B cell (primary cell): ENCODE results near the gene ANKHD1. TPM values are rescaled to one million over a fixed set of nuclear protein-coding genes. Genes with fewer than 3 reads are reported as not detected.
"Not testable (repeated sequence)": the region's sequence is repeated elsewhere in the genome, so short reads cannot be mapped to it uniquely, and the experiment has no call there.

Experiments
- ATAC-seq: fragments of 200-7000 bp; cut with Tn5 transposase; one replicate; pipeline ENCODE4 v1.10.0; 2021; ENCODE audit warnings: low read depth, mild to moderate bottlenecking, moderate number of reproducible peaks, moderate library complexity
- CTCF ChIA-PET: fragments of 350-600 bp; sonication (Branson Sonifier 250); formaldehyde crosslinking; loops from one replicate; lab custom pipeline; 2021; ENCODE audit warnings: antibody characterized with exemption, inconsistent platforms; lab: Charles Lee
- POLR2A ChIA-PET: fragments of 350-600 bp; sonication (Branson Sonifier 250); formaldehyde crosslinking; loops from one replicate; lab custom pipeline; 2021; ENCODE audit warnings: antibody characterized with exemption; lab: Charles Lee
- DNase-seq: peaks from one replicate; pipeline ENCODE4 v3.0.0; 2013
- H2AFZ ChIP-seq: 2 replicates; pipeline ENCODE4 v1.6.1; 2012; ENCODE audit warnings: mild to moderate bottlenecking, low read depth, low read length; ENCODE audit not compliant: insufficient read depth, poor library complexity, severe bottlenecking
- H3K27ac ChIP-seq, 2 donors: 1 replicate in 1 of 2; 2 replicates in 1 of 2; pipeline ENCODE4 v1.5.1; 2012 to 2013; ENCODE audit warnings: low read length in 2 of 2, mild to moderate bottlenecking in 2 of 2, moderate library complexity in 1 of 2
- H3K27me3 ChIP-seq, 4 experiments: fragments of 200-600 bp in 1 of 4; sonication (generic) in 1 of 4; replicated peaks in 1 of 4; 1 replicate in 2 of 4; 2 replicates in 2 of 4; pipeline versions ENCODE4 v1.6.1 to v1.7.0; 2013 to 2016; ENCODE audit warnings: low read length in 3 of 4, mild to moderate bottlenecking in 2 of 4, mixed read lengths in 1 of 4, moderate library complexity in 1 of 4; ENCODE audit not compliant: insufficient read depth in 4 of 4, control insufficient read depth in 3 of 4; ENCODE audit errors: control extremely low read depth in 1 of 4
- H3K36me3 ChIP-seq, 2 experiments: replicated peaks in 1 of 2; 1 replicate in 1 of 2; 2 replicates in 1 of 2; pipeline versions ENCODE4 v1.6.1 to v1.7.1; 2013; ENCODE audit warnings: low read length in 1 of 2; ENCODE audit not compliant: insufficient read depth in 2 of 2, control insufficient read depth in 1 of 2; ENCODE audit errors: control extremely low read depth in 1 of 2, extremely low read depth in 1 of 2
- H3K4me1 ChIP-seq, 2 donors: fragments of 200-600 bp in 1 of 2; sonication (generic) in 1 of 2; 1 replicate in 1 of 2; 2 replicates in 1 of 2; pipeline versions ENCODE4 v1.5.1 to v1.6.1; 2013 to 2017; ENCODE audit warnings: low read length in 2 of 2; ENCODE audit not compliant: control insufficient read depth in 2 of 2, insufficient read depth in 2 of 2
- H3K4me2 ChIP-seq: replicated peaks from 2 replicates; pipeline ENCODE3; 2012; ENCODE audit warnings: mild to moderate bottlenecking, low read depth, low read length; ENCODE audit not compliant: poor library complexity, severe bottlenecking
- H3K4me3 ChIP-seq, 5 experiments: fragments of 200-600 bp in 1 of 5; sonication (generic) in 1 of 5; 1 replicate in 3 of 5; 2 replicates in 2 of 5; pipeline versions ENCODE4 v1.5.1 to v1.7.0; 2011 to 2016; ENCODE audit warnings: low read length in 4 of 5, mild to moderate bottlenecking in 4 of 5, low read depth in 2 of 5, control low read depth in 1 of 5, moderate library complexity in 1 of 5; ENCODE audit not compliant: insufficient read depth in 1 of 5; ENCODE audit errors: control extremely low read depth in 1 of 5, extremely low read depth in 1 of 5
- H3K79me2 ChIP-seq: fragments of 200-600 bp; sonication (generic); one replicate; pipeline ENCODE4 v1.6.0; 2016; ENCODE audit warnings: low read length; ENCODE audit not compliant: control insufficient read depth, insufficient read depth
- H3K9ac ChIP-seq: fragments of 200-600 bp; sonication (generic); 2 replicates; pipeline ENCODE4 v1.6.1; 2017; ENCODE audit warnings: mild to moderate bottlenecking, low read length, moderate library complexity
- H3K9me3 ChIP-seq, 3 donors: one replicate each; pipeline versions ENCODE4 v1.6.1 to v1.7.1; 2013; ENCODE audit warnings: low read length in 2 of 3; ENCODE audit not compliant: control insufficient read depth in 2 of 3, insufficient read depth in 1 of 3; ENCODE audit errors: control extremely low read depth in 1 of 3
- H4K20me1 ChIP-seq: 2 replicates; pipeline ENCODE4 v1.6.0; 2012; ENCODE audit warnings: mild to moderate bottlenecking, low read length; ENCODE audit not compliant: insufficient read depth, control insufficient read depth, poor library complexity, severe bottlenecking
- H3K27ac Mint-ChIP-seq: one replicate; pipeline ENCODE4 v1.8.0; 2021; ENCODE audit warnings: mixed read lengths
- H3K27me3 Mint-ChIP-seq: one replicate; pipeline ENCODE4 v1.8.0; 2021; ENCODE audit warnings: mixed read lengths
- H3K4me1 Mint-ChIP-seq: one replicate; pipeline ENCODE4 v1.8.0; 2021; ENCODE audit warnings: mixed read lengths
- H3K4me3 Mint-ChIP-seq: one replicate; pipeline ENCODE4 v1.8.0; 2021; ENCODE audit warnings: mixed read lengths
- H3K9me3 Mint-ChIP-seq: one replicate; pipeline ENCODE4 v1.8.0; 2022; ENCODE audit warnings: mixed read lengths; ENCODE audit not compliant: insufficient read depth
- EZH2 ChIP-seq: IDR thresholded peaks from 2 replicates; pipeline ENCODE4 v1.6.1; 2012; ENCODE audit warnings: borderline replicate concordance, low read depth, mild to moderate bottlenecking, moderate library complexity, low read length; ENCODE audit not compliant: insufficient read depth, poor library complexity, severe bottlenecking
- WGBS: methylation state at CpG from one replicate; pipeline ENCODE4 v1.1.5; 2013; ENCODE audit warnings: missing lambda C conversion rate; ENCODE audit not compliant: insufficient coverage; 5-methylcytosine and 5-hydroxymethylcytosine counted together
- intact Hi-C: fragments of 100-400 bp; cut with micrococcal nuclease; formaldehyde crosslinking; loops from one replicate; pipeline ENCODE4 v1.10.0; 2022
- polyA plus RNA-seq: library from polyadenylated mRNA; depleted of rRNA; stranded (reverse); fragments of >200 nt; gene quantifications from 2 replicates; pipeline ENCODE4 v1.2.3, GENCODE V29; 2012
- total RNA-seq, 2 donors: library from RNA; stranded (reverse); fragments of 120-200 nt in 1 of 2; gene quantifications; 1 replicate in 1 of 2; 2 replicates in 1 of 2; pipeline versions ENCODE4 v1.2.3 to v1.2.4, GENCODE V29; 2013 to 2022
- TF ChIP-seq, protein P1 (sequence below): fragments of 200-600 bp; IDR thresholded peaks from one replicate; pipeline ENCODE4 v1.8.0; 2022; ENCODE audit warnings: antibody characterized with exemption, mild to moderate bottlenecking

ANKHD1 gene
- total and polyA plus RNA-seq, 2 donors (not counting 1 experiment from before 2014, with no cell fraction given) = 96.3 to 246 TPM

DNA sequence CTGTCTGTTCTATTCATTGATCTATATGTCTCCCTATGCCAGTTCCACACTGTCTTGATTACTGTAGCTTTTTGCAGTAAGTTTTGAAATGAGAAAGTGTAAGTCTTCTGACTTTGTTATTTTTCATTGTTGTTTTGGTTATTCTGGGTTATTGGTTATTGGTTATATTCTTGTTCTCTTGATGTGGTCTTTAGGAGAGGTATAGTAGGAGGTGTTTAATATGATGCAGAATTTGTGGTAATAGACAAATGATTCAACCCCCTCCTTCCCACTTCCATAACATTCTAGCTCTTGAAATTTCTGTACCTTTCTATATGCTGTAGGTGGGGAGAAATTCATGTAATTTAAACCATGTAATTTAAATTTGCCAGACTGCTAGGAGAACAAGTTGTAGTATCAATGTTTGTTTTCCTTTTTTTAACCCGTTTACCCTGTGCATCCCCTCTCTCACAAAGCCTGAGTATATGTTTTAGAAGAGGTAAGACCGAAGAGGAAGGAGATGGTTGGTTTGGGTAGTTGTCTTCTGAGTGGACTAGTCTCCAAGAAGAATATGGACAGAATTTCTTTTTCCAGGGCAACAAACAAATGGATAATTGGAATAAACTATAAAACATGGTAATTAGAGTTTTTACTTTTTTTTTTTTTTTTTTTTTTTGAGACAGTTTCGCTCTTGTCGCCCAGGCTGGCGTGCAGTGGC lies 19.2 kb downstream of the ANKHD1 start:
- no CpG with 5 or more reads among the region's 5 CpGs for WGBS
- Mint-ChIP-seq H3K9me3 (no peaks in the 10 kb centered on the region), H3K4me1 (peaks cover 44% of the 10 kb centered on the region), H3K4me3 (no peak overlapping the region), H3K27ac (no peak overlapping the region), H3K27me3 (no peaks in the 10 kb centered on the region)
- Histone ChIP-seq H3K4me1 (no peaks in the 10 kb centered on the region), H3K27ac (no peak overlapping the region), H3K36me3 (peaks cover 3 to 4% of the 10 kb centered on the region in 2 experiments), H3K9me3 (no peaks in the 10 kb centered on the region), H3K9ac (no peak overlapping the region), H3K27me3 (no peaks in the 10 kb centered on the region), H3K4me3 (no peak overlapping the region), H3K4me2 (no peak overlapping the region), H2AFZ (no peak overlapping the region), H3K79me2 (peaks cover 98% of the 10 kb centered on the region), H4K20me1 (peaks cover 86% of the 10 kb centered on the region)
- intact Hi-C loops = no loop called here
- CTCF ChIA-PET = no interaction called here
- POLR2A ChIA-PET = no interaction called here
- ATAC-seq (no peak), DNase-seq (no peak)
- TF ChIP-seq EZH2 = no peak
- TF ChIP-seq, protein P1, sequence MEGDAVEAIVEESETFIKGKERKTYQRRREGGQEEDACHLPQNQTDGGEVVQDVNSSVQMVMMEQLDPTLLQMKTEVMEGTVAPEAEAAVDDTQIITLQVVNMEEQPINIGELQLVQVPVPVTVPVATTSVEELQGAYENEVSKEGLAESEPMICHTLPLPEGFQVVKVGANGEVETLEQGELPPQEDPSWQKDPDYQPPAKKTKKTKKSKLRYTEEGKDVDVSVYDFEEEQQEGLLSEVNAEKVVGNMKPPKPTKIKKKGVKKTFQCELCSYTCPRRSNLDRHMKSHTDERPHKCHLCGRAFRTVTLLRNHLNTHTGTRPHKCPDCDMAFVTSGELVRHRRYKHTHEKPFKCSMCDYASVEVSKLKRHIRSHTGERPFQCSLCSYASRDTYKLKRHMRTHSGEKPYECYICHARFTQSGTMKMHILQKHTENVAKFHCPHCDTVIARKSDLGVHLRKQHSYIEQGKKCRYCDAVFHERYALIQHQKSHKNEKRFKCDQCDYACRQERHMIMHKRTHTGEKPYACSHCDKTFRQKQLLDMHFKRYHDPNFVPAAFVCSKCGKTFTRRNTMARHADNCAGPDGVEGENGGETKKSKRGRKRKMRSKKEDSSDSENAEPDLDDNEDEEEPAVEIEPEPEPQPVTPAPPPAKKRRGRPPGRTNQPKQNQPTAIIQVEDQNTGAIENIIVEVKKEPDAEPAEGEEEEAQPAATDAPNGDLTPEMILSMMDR = no peak

DNA sequence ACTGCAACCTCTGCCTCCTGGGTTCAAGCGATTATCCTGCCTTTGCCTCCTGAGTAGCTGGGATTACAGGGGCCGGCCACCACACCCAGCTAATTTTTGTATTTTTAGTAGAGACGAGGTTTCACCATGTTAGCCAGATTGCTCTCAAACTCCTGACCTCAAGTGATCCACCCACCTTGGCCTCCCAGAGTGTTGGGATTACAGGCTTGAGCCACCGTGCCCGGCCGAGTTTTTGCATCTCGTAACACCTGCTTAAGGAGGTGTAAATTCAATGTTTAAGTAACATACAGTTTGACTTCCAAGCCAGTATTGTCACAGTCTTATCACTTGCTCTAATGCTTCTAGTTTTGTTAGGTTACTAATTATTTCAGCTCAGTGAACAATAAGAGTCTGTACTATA lies 19.7 kb downstream of the ANKHD1 start:
- POLR2A ChIA-PET, H3K4me3 Mint-ChIP-seq: not testable (repeated sequence)

More for the DNA sequence above, 19.7 kb downstream of the ANKHD1 start:
- H2AFZ ChIP-seq, H3K27me3 ChIP-seq, H3K4me1 ChIP-seq, intact Hi-C loops, ATAC-seq, H3K36me3 ChIP-seq, H3K27ac ChIP-seq, H3K27ac Mint-ChIP-seq, CTCF ChIA-PET, H3K9me3 ChIP-seq, H3K27me3 Mint-ChIP-seq, DNase-seq, H3K4me3 ChIP-seq, H3K9ac ChIP-seq, H3K9me3 Mint-ChIP-seq, H3K4me2 ChIP-seq: not testable (repeated sequence)
- H3K4me1 Mint-ChIP-seq = peaks cover 40% of the 10 kb centered on the region
- Histone ChIP-seq H4K20me1 (peaks cover 87% of the 10 kb centered on the region), H3K79me2 (peaks cover 97% of the 10 kb centered on the region)
- WGBS = no CpG with 5 or more reads among the region's 7 CpGs
